ENCODE results near the gene NRM.
"Not testable (repeated sequence)": the region's sequence is repeated elsewhere in the genome, so short reads cannot be mapped to it uniquely, and the experiment has no call there.

DNA sequence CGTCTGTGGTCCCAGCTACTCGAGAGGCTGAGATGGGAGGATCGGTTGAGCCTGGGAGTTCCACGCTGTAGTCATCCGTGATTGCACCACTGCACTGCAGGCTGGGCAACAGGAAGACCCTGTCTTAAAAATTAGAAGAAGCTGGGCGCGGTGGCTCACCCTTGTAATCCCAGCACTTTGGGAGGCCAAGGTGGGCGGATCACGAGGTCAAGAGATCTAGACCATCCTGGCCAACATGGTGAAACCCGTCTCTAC is 31.2 kb upstream of the NRM start:
- TF ChIP-seq, protein P1, sequence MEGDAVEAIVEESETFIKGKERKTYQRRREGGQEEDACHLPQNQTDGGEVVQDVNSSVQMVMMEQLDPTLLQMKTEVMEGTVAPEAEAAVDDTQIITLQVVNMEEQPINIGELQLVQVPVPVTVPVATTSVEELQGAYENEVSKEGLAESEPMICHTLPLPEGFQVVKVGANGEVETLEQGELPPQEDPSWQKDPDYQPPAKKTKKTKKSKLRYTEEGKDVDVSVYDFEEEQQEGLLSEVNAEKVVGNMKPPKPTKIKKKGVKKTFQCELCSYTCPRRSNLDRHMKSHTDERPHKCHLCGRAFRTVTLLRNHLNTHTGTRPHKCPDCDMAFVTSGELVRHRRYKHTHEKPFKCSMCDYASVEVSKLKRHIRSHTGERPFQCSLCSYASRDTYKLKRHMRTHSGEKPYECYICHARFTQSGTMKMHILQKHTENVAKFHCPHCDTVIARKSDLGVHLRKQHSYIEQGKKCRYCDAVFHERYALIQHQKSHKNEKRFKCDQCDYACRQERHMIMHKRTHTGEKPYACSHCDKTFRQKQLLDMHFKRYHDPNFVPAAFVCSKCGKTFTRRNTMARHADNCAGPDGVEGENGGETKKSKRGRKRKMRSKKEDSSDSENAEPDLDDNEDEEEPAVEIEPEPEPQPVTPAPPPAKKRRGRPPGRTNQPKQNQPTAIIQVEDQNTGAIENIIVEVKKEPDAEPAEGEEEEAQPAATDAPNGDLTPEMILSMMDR (conservative IDR thresholded peaks at IDR 0.05; ENCODE audit: low read length) = not testable (repeated sequence)
- not testable (repeated sequence) for TF ChIP-seq EZH2phosphoT487 (IDR thresholded peaks at IDR 0.05; ENCODE audit: borderline replicate concordance, low read depth, low read length)
